ENCODE measurements around the gene RGCC. TPM values are rescaled to one million over a fixed set of nuclear protein-coding genes. Genes with fewer than 3 reads are reported as not detected.
"Not testable (repeated sequence)": the region's sequence is repeated elsewhere in the genome, so short reads cannot be mapped to it uniquely, and the experiment has no call there.

Gene RGCC
- total RNA-seq, 1 donor from 2014 or later, result 2.0 TPM

GRCh38 chr13:41419206-41419605 is 38.1 kb upstream of the RGCC start:
- H3K36me3 Mint-ChIP-seq (ENCODE audit: low read depth), result no peaks in the 10 kb centered on the region
- TF ChIP-seq, protein P1, sequence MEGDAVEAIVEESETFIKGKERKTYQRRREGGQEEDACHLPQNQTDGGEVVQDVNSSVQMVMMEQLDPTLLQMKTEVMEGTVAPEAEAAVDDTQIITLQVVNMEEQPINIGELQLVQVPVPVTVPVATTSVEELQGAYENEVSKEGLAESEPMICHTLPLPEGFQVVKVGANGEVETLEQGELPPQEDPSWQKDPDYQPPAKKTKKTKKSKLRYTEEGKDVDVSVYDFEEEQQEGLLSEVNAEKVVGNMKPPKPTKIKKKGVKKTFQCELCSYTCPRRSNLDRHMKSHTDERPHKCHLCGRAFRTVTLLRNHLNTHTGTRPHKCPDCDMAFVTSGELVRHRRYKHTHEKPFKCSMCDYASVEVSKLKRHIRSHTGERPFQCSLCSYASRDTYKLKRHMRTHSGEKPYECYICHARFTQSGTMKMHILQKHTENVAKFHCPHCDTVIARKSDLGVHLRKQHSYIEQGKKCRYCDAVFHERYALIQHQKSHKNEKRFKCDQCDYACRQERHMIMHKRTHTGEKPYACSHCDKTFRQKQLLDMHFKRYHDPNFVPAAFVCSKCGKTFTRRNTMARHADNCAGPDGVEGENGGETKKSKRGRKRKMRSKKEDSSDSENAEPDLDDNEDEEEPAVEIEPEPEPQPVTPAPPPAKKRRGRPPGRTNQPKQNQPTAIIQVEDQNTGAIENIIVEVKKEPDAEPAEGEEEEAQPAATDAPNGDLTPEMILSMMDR (conservative IDR thresholded peaks at IDR 0.05), result no peak
- no peak overlapping the region for H3K4me3 Mint-ChIP-seq
- no peak for DNase-seq (ENCODE audit: low read depth, low spot score)
- peaks cover 7% of the 10 kb centered on the region for H3K9me3 Mint-ChIP-seq
- H3K4me1 Mint-ChIP-seq, result peaks cover 22% of the 10 kb centered on the region
- no peak overlapping the region for H3K27ac Mint-ChIP-seq (ENCODE audit: unreplicated experiment)
- no peaks in the 10 kb centered on the region for H3K27me3 Mint-ChIP-seq (ENCODE audit: low read depth)

GRCh38 chr13:41420146-41420545 is 37.2 kb upstream of the RGCC start:
- Mint-ChIP-seq H3K4me1 (peaks cover 22% of the 10 kb centered on the region), H3K4me3 (no peak overlapping the region), H3K27ac (ENCODE audit: unreplicated experiment) (no peak overlapping the region), H3K27me3 (ENCODE audit: low read depth) (no peaks in the 10 kb centered on the region), H3K36me3 (ENCODE audit: low read depth) (no peaks in the 10 kb centered on the region), H3K9me3 (peaks cover 7% of the 10 kb centered on the region)
- DNase-seq (ENCODE audit: low read depth, low spot score), result no peak
- TF ChIP-seq, protein P1 (conservative IDR thresholded peaks at IDR 0.05), result no peak

GRCh38 chr13:41421330-41421729 is 36.0 kb upstream of the RGCC start:
- peak overlapping the region; percentile 88 for H3K27ac Mint-ChIP-seq (ENCODE audit: unreplicated experiment)
- not testable (repeated sequence) for H3K4me3 Mint-ChIP-seq; DNase-seq (ENCODE audit: low read depth, low spot score); H3K36me3 Mint-ChIP-seq (ENCODE audit: low read depth); H3K27me3 Mint-ChIP-seq (ENCODE audit: low read depth); H3K9me3 Mint-ChIP-seq
- peaks cover 22% of the 10 kb centered on the region for H3K4me1 Mint-ChIP-seq

GRCh38 chr13:41421983-41422382 is 35.4 kb upstream of the RGCC start:
- not testable (repeated sequence) for H3K4me3 Mint-ChIP-seq; H3K27me3 Mint-ChIP-seq (ENCODE audit: low read depth); H3K9me3 Mint-ChIP-seq; H3K36me3 Mint-ChIP-seq (ENCODE audit: low read depth); H3K27ac Mint-ChIP-seq (ENCODE audit: unreplicated experiment)
- DNase-seq (ENCODE audit: low read depth, low spot score), result peak; percentile 9
- peaks cover 22% of the 10 kb centered on the region for H3K4me1 Mint-ChIP-seq

GRCh38 chr13:41423259-41423658 is 34.1 kb upstream of the RGCC start:
- not testable (repeated sequence) for H3K9me3 Mint-ChIP-seq; H3K27ac Mint-ChIP-seq (ENCODE audit: unreplicated experiment); H3K36me3 Mint-ChIP-seq (ENCODE audit: low read depth); H3K4me3 Mint-ChIP-seq; DNase-seq (ENCODE audit: low read depth, low spot score); H3K27me3 Mint-ChIP-seq (ENCODE audit: low read depth)
- H3K4me1 Mint-ChIP-seq, result peaks cover 25% of the 10 kb centered on the region

GRCh38 chr13:41424675-41425074 is 32.7 kb upstream of the RGCC start:
- not testable (repeated sequence) for H3K27ac Mint-ChIP-seq (ENCODE audit: unreplicated experiment); H3K9me3 Mint-ChIP-seq; DNase-seq (ENCODE audit: low read depth, low spot score); H3K4me3 Mint-ChIP-seq; H3K36me3 Mint-ChIP-seq (ENCODE audit: low read depth)
- H3K4me1 Mint-ChIP-seq, result peaks cover 25% of the 10 kb centered on the region
- H3K27me3 Mint-ChIP-seq (ENCODE audit: low read depth), result peaks cover 14% of the 10 kb centered on the region

DNA sequence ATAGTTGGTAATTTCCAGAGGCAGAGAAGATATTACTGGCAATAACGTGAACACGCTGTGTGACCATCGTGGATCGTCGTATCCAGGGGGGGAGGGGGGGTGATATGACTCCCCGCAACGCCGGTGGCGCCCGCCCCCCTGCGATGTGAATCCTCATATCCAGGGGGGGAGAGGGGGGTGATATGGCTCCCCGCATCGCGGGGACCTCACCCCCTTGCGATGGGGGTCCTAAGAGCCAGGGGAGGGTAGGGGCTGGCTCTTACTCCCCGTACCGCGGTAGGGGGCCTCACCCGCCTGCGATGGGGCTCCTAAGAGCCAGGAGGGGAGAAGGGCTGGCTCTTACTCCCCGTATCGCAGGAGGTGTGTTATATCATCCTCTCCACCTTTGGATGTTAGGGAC is 31.3 kb upstream of the RGCC start:
- Mint-ChIP-seq H3K4me1 (peaks cover 25% of the 10 kb centered on the region), H3K9me3 (peaks cover 9% of the 10 kb centered on the region), H3K36me3 (ENCODE audit: low read depth) (no peaks in the 10 kb centered on the region), H3K27ac (ENCODE audit: unreplicated experiment) (no peak overlapping the region), H3K4me3 (no peak overlapping the region), H3K27me3 (ENCODE audit: low read depth) (peaks cover 14% of the 10 kb centered on the region)
- no peak for DNase-seq (ENCODE audit: low read depth, low spot score)
- TF ChIP-seq, protein P1 (conservative IDR thresholded peaks at IDR 0.05), result no peak

DNA sequence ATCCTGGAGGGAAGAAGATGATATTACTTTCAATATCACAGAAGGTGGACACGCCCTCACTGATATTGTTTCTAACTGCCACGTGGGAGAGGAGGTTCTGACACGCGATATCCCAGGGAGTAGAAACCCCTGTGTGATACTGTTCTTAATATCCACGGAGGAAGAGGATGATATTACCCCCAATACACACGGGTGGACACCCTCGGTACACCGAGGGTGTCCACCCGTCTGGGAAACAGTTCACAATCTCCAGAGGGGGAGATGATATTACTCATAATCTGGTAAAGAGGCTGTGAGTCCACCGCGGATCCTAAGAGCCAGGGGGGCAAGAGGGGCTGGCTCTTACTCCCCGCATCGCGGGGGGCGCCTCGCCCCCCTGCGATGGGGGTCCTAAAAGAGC is 29.7 kb upstream of the RGCC start:
- Mint-ChIP-seq H3K9me3 (peaks cover 9% of the 10 kb centered on the region), H3K27ac (ENCODE audit: unreplicated experiment) (no peak overlapping the region), H3K4me3 (peak overlapping the region; percentile 17), H3K36me3 (ENCODE audit: low read depth) (no peaks in the 10 kb centered on the region), H3K27me3 (ENCODE audit: low read depth) (peaks cover 14% of the 10 kb centered on the region), H3K4me1 (peaks cover 11% of the 10 kb centered on the region)
- TF ChIP-seq, protein P1 (conservative IDR thresholded peaks at IDR 0.05), result no peak
- DNase-seq (ENCODE audit: low read depth, low spot score), result no peak

Data from neural crest cell (in vitro differentiated cells).